ENCODE results near the gene ACAA2.
"Not testable (repeated sequence)": the region's sequence is repeated elsewhere in the genome, so short reads cannot be mapped to it uniquely, and the experiment has no call there.

Gene ACAA2

DNA sequence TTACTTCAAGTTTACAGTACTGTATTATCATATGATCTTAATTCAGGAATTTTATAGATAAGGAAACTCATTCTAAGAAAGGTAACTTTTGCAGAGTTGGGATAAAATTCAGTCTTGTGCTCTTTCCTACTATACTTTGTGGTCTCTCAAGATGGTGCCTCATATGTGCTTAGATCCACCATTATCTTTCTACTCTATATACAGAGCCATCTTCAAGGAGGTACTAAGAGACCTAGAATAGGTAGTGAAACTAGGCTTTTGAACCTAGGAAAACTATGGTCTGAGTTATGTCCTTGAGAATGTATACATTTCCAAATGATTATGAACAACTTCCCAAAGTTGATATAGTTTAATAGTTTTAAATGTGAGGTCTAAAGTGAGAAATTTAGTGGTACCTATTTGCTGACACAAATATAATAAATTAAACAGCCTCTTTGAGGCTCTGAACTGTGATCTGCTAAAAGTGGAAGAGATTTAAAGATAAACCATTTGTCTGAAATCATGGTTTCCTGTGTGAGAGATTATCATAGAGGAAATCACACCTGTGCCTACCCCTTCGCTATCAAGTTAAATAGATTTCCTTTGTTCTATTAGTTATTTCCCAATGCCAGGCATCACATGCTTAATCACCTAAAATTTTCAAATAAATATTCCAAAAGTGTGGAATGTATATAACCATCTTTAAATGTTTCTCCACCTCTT lies 27.2 kb downstream of the ACAA2 start:
- no peak for DNase-seq (ENCODE audit: low read depth)
- H3K9me3 ChIP-seq (ENCODE audit: control insufficient read depth, low read length): no peaks in the 10 kb centered on the region
- no peak overlapping the region for H3K4me3 ChIP-seq (ENCODE audit: low read length)
- H3K4me1 ChIP-seq (ENCODE audit: control insufficient read depth, insufficient read depth, low read length): peaks cover 17% of the 10 kb centered on the region
- no peak overlapping the region for H3K9ac ChIP-seq (ENCODE audit: low read length)
- peaks cover 95% of the 10 kb centered on the region for H3K36me3 ChIP-seq (ENCODE audit: control insufficient read depth, insufficient read depth, low read length, severe bottlenecking)
- H3K27me3 ChIP-seq (replicated peaks; ENCODE audit: control insufficient read depth, insufficient read depth, low read length): no peaks in the 10 kb centered on the region

DNA sequence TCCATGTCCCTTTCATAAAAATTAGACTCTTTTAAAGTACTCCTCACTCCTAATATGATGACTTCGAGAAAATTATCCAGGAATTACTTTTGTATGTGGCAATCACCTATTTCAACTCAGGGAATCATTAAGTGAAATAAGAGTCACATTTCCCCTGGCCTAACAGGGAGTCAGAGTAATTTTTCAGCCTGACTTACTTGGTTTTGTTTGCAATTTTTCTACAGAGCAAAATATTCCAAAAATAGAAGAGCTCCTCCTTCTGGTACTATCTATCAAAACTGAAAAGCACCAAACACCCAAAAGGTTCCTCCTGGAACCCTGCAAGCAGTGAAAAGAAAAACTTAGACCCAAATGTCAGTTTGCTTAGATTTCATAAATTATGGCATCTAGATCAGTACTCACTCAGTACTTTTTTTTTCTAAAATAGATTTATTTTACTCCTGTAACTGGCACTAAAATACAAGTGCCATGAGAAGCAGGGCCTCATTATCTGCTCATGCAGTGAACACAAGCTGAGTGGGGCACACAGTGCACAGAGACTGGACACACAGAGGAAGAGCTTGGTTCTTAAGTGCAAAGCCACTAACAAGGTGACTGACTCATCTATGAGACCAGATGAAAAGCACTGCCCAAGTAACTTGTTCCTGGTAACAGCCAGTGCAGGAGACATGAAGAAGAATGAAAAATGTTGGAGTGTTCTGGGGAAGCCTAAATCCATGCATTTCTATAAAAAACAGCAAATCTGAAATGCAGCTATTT lies 28.7 kb downstream of the ACAA2 start:
- peak; percentile 41 for DNase-seq (ENCODE audit: low read depth)
- peak overlapping the region; percentile 22 for H3K9ac ChIP-seq (ENCODE audit: low read length)
- no peaks in the 10 kb centered on the region for H3K9me3 ChIP-seq (ENCODE audit: control insufficient read depth, low read length)
- H3K4me1 ChIP-seq (ENCODE audit: control insufficient read depth, insufficient read depth, low read length): peaks cover 17% of the 10 kb centered on the region
- H3K27me3 ChIP-seq (replicated peaks; ENCODE audit: control insufficient read depth, insufficient read depth, low read length): no peaks in the 10 kb centered on the region
- peaks cover 95% of the 10 kb centered on the region for H3K36me3 ChIP-seq (ENCODE audit: control insufficient read depth, insufficient read depth, low read length, severe bottlenecking)
- H3K4me3 ChIP-seq (ENCODE audit: low read length): no peak overlapping the region

- Histone ChIP-seq H3K36me3 (ENCODE audit: control insufficient read depth, insufficient read depth, low read length, severe bottlenecking) (peaks cover 95% of the 10 kb centered on the region), H3K4me1 (ENCODE audit: control insufficient read depth, insufficient read depth, low read length) (peaks cover 17% of the 10 kb centered on the region)
- not testable (repeated sequence) for H3K9ac ChIP-seq (ENCODE audit: low read length); H3K27me3 ChIP-seq (replicated peaks; ENCODE audit: control insufficient read depth, insufficient read depth, low read length); H3K9me3 ChIP-seq (ENCODE audit: control insufficient read depth, low read length); DNase-seq (ENCODE audit: low read depth); H3K4me3 ChIP-seq (ENCODE audit: low read length)
These were observed 29.7 kb downstream of the ACAA2 start for GRCh38 chr18:49783631-49784030.

GRCh38 chr18:49778826-49779465 lies 34.4 kb downstream of the ACAA2 start:
- H3K36me3 ChIP-seq (ENCODE audit: control insufficient read depth, insufficient read depth, low read length, severe bottlenecking): peaks cover 52% of the 10 kb centered on the region

GRCh38 chr18:49769047-49769728 lies 44.1 kb downstream of the ACAA2 start:
- H3K4me1 ChIP-seq (ENCODE audit: control insufficient read depth, insufficient read depth, low read length): no peaks in the 10 kb centered on the region
- H3K9ac ChIP-seq (ENCODE audit: low read length): no peak overlapping the region
- no peaks in the 10 kb centered on the region for H3K9me3 ChIP-seq (ENCODE audit: control insufficient read depth, low read length)
- no peak for DNase-seq (ENCODE audit: low read depth)
- no peaks in the 10 kb centered on the region for H3K36me3 ChIP-seq (ENCODE audit: control insufficient read depth, insufficient read depth, low read length, severe bottlenecking)
- H3K27me3 ChIP-seq (replicated peaks; ENCODE audit: control insufficient read depth, insufficient read depth, low read length): no peaks in the 10 kb centered on the region
- no peak overlapping the region for H3K4me3 ChIP-seq (ENCODE audit: low read length)

More at GRCh38 chr18:49778826-49779465, 34.4 kb downstream of the ACAA2 start:
- Histone ChIP-seq H3K4me3 (ENCODE audit: low read length) (no peak overlapping the region), H3K9ac (ENCODE audit: low read length) (no peak overlapping the region), H3K27me3 (replicated peaks; ENCODE audit: control insufficient read depth, insufficient read depth, low read length) (no peaks in the 10 kb centered on the region), H3K9me3 (ENCODE audit: control insufficient read depth, low read length) (peaks cover 4% of the 10 kb centered on the region), H3K4me1 (ENCODE audit: control insufficient read depth, insufficient read depth, low read length) (peaks cover 5% of the 10 kb centered on the region)
- no peak for DNase-seq (ENCODE audit: low read depth)

- H3K27me3 ChIP-seq (replicated peaks; ENCODE audit: control insufficient read depth, insufficient read depth, low read length): peaks cover 5% of the 10 kb centered on the region
- H3K4me3 ChIP-seq (ENCODE audit: low read length): no peak overlapping the region
- no peaks in the 10 kb centered on the region for H3K9me3 ChIP-seq (ENCODE audit: control insufficient read depth, low read length)
- no peak overlapping the region for H3K9ac ChIP-seq (ENCODE audit: low read length)
- H3K36me3 ChIP-seq (ENCODE audit: control insufficient read depth, insufficient read depth, low read length, severe bottlenecking): no peaks in the 10 kb centered on the region
- DNase-seq (ENCODE audit: low read depth): peak; percentile 49
- no peaks in the 10 kb centered on the region for H3K4me1 ChIP-seq (ENCODE audit: control insufficient read depth, insufficient read depth, low read length)
These were observed 45.3 kb downstream of the ACAA2 start for GRCh38 chr18:49768051-49768391.

- Histone ChIP-seq H3K4me3 (ENCODE audit: low read length) (no peak overlapping the region), H3K36me3 (ENCODE audit: control insufficient read depth, insufficient read depth, low read length, severe bottlenecking) (no peaks in the 10 kb centered on the region), H3K4me1 (ENCODE audit: control insufficient read depth, insufficient read depth, low read length) (no peaks in the 10 kb centered on the region), H3K27me3 (replicated peaks; ENCODE audit: control insufficient read depth, insufficient read depth, low read length) (peaks cover 5% of the 10 kb centered on the region), H3K9me3 (ENCODE audit: control insufficient read depth, low read length) (no peaks in the 10 kb centered on the region), H3K9ac (ENCODE audit: low read length) (no peak overlapping the region)
- DNase-seq (ENCODE audit: low read depth): no peak
These were observed 46.0 kb downstream of the ACAA2 start for GRCh38 chr18:49767111-49768050.

- H3K4me1 ChIP-seq (ENCODE audit: control insufficient read depth, insufficient read depth, low read length): no peaks in the 10 kb centered on the region
- no peaks in the 10 kb centered on the region for H3K36me3 ChIP-seq (ENCODE audit: control insufficient read depth, insufficient read depth, low read length, severe bottlenecking)
- H3K9me3 ChIP-seq (ENCODE audit: control insufficient read depth, low read length): no peaks in the 10 kb centered on the region
- H3K9ac ChIP-seq (ENCODE audit: low read length): no peak overlapping the region
- no peak overlapping the region for H3K4me3 ChIP-seq (ENCODE audit: low read length)
- H3K27me3 ChIP-seq (replicated peaks; ENCODE audit: control insufficient read depth, insufficient read depth, low read length): peaks cover 5% of the 10 kb centered on the region
- no peak for DNase-seq (ENCODE audit: low read depth)
These were observed 46.7 kb downstream of the ACAA2 start for GRCh38 chr18:49766646-49767045.

DNA sequence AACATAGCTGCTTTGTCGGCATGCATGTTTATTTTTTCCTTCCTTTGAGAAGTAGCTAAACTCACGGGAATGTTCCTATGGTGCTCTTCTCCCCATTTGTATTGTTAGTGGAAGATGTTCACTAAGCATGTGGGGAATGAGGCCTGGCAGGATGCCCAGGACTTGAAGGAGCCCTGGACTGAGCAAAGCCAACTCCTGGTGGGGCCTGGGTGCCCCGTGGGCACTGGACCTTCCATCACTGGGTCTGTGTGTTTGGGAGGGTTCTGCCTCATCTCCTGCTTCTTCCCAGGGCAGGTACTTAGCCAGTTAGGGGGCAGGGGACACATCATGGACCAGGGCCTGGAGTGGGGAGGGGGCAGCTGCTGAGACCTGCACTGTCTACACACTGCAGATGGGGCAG lies 49.3 kb downstream of the ACAA2 start:
- Histone ChIP-seq H3K9ac (ENCODE audit: low read length) (no peak overlapping the region), H3K4me3 (ENCODE audit: low read length) (no peak overlapping the region), H3K4me1 (ENCODE audit: control insufficient read depth, insufficient read depth, low read length) (no peaks in the 10 kb centered on the region), H3K36me3 (ENCODE audit: control insufficient read depth, insufficient read depth, low read length, severe bottlenecking) (no peaks in the 10 kb centered on the region), H3K9me3 (ENCODE audit: control insufficient read depth, low read length) (no peaks in the 10 kb centered on the region), H3K27me3 (replicated peaks; ENCODE audit: control insufficient read depth, insufficient read depth, low read length) (peaks cover 10% of the 10 kb centered on the region)
- peak; percentile 45 for DNase-seq (ENCODE audit: low read depth)

DNA sequence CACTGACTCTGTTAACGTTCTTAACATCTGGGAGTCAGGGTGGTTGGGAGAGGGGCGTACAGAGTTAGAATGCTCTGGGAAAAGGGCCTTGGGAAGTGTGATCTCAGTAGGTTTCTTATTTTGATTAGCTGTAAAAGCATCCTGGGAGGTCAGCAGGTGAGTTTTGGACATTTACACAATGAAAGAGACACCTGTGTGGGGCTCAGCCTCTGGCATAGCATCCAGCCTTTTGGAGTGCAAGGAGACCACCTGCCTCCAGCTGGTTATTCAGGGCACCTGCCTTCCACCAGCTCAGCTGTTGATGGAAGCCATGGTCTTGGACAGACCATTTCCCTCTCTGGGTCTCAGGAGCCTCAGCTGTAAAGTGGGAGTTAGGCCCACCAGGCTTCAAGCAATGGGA lies 49.7 kb downstream of the ACAA2 start:
- DNase-seq (ENCODE audit: low read depth): no peak
- Histone ChIP-seq H3K9ac (ENCODE audit: low read length) (no peak overlapping the region), H3K9me3 (ENCODE audit: control insufficient read depth, low read length) (no peaks in the 10 kb centered on the region), H3K4me1 (ENCODE audit: control insufficient read depth, insufficient read depth, low read length) (no peaks in the 10 kb centered on the region), H3K4me3 (ENCODE audit: low read length) (no peak overlapping the region), H3K36me3 (ENCODE audit: control insufficient read depth, insufficient read depth, low read length, severe bottlenecking) (no peaks in the 10 kb centered on the region), H3K27me3 (replicated peaks; ENCODE audit: control insufficient read depth, insufficient read depth, low read length) (peaks cover 10% of the 10 kb centered on the region)

All from adipocyte (in vitro differentiated cells).